ENCODE data around the gene RPTOR. TPM values are rescaled to one million over a fixed set of nuclear protein-coding genes. Genes with fewer than 3 reads are reported as not detected.

Gene RPTOR
- total RNA-seq, 1 experiment from 2014 or later = 25.1 TPM

- Histone ChIP-seq H3K4ac (ENCODE audit: low read depth, low read length) (no peak overlapping the region), H3K9ac (ENCODE audit: extremely low read depth, insufficient read length, low read length) (no peak overlapping the region), H2BK20ac (ENCODE audit: low read depth, low read length, poor library complexity, severe bottlenecking) (no peak overlapping the region), H3K56ac (ENCODE audit: insufficient read length, low read depth, low read length) (no peak overlapping the region), H3T11ph (ENCODE audit: low read length) (no peak overlapping the region), H3K27ac (ENCODE audit: insufficient read length, low read depth, low read length) (no peak overlapping the region), H2BK12ac (ENCODE audit: insufficient read length, low read depth, low read length) (no peak overlapping the region), H3K18ac (ENCODE audit: insufficient read length, low read depth, low read length) (no peak overlapping the region), H3K27me3 (ENCODE audit: insufficient read depth, low read length) (no peaks in the 10 kb centered on the region), H3K79me1 (ENCODE audit: insufficient read depth, low read depth, low read length, poor library complexity, severe bottlenecking) (no peaks in the 10 kb centered on the region), H2BK15ac (ENCODE audit: low read depth, low read length) (no peak overlapping the region), H3K9me3 (ENCODE audit: control insufficient read depth, low read depth, low read length) (no peaks in the 10 kb centered on the region), H4K20me1 (ENCODE audit: control insufficient read depth, insufficient read depth, insufficient read length) (no peaks in the 10 kb centered on the region), H3K4me2 (ENCODE audit: insufficient read depth, insufficient read length, low read length) (no peak overlapping the region), H2AK5ac (ENCODE audit: insufficient read length, low read length) (no peak overlapping the region), H3K23ac (ENCODE audit: insufficient read length, low read depth, low read length) (no peak overlapping the region), H3K4me1 (ENCODE audit: insufficient read depth, low read length) (no peaks in the 10 kb centered on the region), H3K23me2 (ENCODE audit: insufficient read length, low read depth, low read length, poor library complexity, severe bottlenecking) (no peaks in the 10 kb centered on the region), H2BK5ac (ENCODE audit: insufficient read length, low read length) (no peak overlapping the region), H4K91ac (ENCODE audit: insufficient read length, low read depth, low read length) (no peak overlapping the region), H2BK120ac (ENCODE audit: low read depth, low read length, poor library complexity, severe bottlenecking) (no peak overlapping the region), H3K14ac (ENCODE audit: insufficient read depth, low read length) (no peak overlapping the region), H2AFZ (ENCODE audit: low read length) (no peak overlapping the region), H3K79me2 (ENCODE audit: insufficient read depth, low read length) (no peaks in the 10 kb centered on the region), H4K5ac (ENCODE audit: insufficient read length, low read depth, low read length) (no peak overlapping the region), H4K8ac (replicated peaks; ENCODE audit: insufficient read length, low read depth, low read length) (no peak overlapping the region)
- Mint-ChIP-seq H3K27me3 (ENCODE audit: low read depth) (no peaks in the 10 kb centered on the region), H3K4me3 (no peak overlapping the region), H3K36me3 (ENCODE audit: insufficient read depth in 1 of 3, low read depth in 3 of 3) (peaks cover 10 to 13% (median 10%) of the 10 kb centered on the region in 3 experiments; a peak in 5 of 7 replicates), H3K9me3 (0 out of 5 replicates have a peak, but pooled peaks cover 0 to 2% of the 10 kb centered on the region in 2 experiments), H3K27ac (no peak overlapping the region), H3K4me1 (peaks cover 0 to 21% of the 10 kb centered on the region in 2 experiments; a peak in 2 of 4 replicates)
- WGBS (ENCODE audit: extremely low coverage, insufficient read length, low lambda C conversion rate) = no CpG with 5 or more reads among the region's 10 CpGs
- DNase-seq = peak; percentile 21
- TF ChIP-seq, protein P1, sequence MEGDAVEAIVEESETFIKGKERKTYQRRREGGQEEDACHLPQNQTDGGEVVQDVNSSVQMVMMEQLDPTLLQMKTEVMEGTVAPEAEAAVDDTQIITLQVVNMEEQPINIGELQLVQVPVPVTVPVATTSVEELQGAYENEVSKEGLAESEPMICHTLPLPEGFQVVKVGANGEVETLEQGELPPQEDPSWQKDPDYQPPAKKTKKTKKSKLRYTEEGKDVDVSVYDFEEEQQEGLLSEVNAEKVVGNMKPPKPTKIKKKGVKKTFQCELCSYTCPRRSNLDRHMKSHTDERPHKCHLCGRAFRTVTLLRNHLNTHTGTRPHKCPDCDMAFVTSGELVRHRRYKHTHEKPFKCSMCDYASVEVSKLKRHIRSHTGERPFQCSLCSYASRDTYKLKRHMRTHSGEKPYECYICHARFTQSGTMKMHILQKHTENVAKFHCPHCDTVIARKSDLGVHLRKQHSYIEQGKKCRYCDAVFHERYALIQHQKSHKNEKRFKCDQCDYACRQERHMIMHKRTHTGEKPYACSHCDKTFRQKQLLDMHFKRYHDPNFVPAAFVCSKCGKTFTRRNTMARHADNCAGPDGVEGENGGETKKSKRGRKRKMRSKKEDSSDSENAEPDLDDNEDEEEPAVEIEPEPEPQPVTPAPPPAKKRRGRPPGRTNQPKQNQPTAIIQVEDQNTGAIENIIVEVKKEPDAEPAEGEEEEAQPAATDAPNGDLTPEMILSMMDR (conservative IDR thresholded peaks at IDR 0.05) = no peak
Observed at GRCh38 chr17:80792373-80792781, 247.7 kb downstream of the RPTOR start.

All from H9 (cell line).